PC-3 (cell line): ENCODE results near the gene YJEFN3. TPM values are rescaled to one million over a fixed set of nuclear protein-coding genes. Genes with fewer than 3 reads are reported as not detected.

Source experiments
- ATAC-seq: fragments of 200-7000 bp; cut with Tn5 transposase; 2 replicates; pipeline ENCODE4 v1.9.1; 2020; ENCODE audit warnings: mild to moderate bottlenecking, moderate library complexity
- BruUV-seq: library from RNA; stranded (reverse); fragments of 400-500 nt; replicated peaks from 2 replicates; lab custom pipeline; 2021; lab: Mats Ljungman, UMichigan
- CTCF ChIA-PET: fragments of 300-600 bp; sonication (Branson Sonifier 250); formaldehyde crosslinking; loops from one replicate; lab custom pipeline; 2022; ENCODE audit warnings: antibody characterized with exemption; lab: Charles Lee
- POLR2A ChIA-PET: fragments of 300-600 bp; sonication (Branson Sonifier 250); formaldehyde crosslinking; loops from one replicate; lab custom pipeline; 2022; ENCODE audit warnings: antibody characterized with exemption; ENCODE audit not compliant: unreplicated experiment; lab: Charles Lee
- DNase-seq: peaks from one replicate; pipeline ENCODE4 v3.0.0-alpha.2; 2015
- H2AFZ ChIP-seq: fragments of 300-600 bp; sonication (generic); 2 replicates; pipeline ENCODE4 v1.6.0; 2016; ENCODE audit warnings: antibody characterized with exemption, low read length
- H3F3A ChIP-seq: fragments of 300-600 bp; sonication (generic); one replicate; pipeline ENCODE4 v1.6.0; 2017; ENCODE audit warnings: antibody characterized with exemption, low read length, control low read depth, mild to moderate bottlenecking; ENCODE audit not compliant: unreplicated experiment
- H3K27ac ChIP-seq: fragments of 300-600 bp; sonication (generic); 2 replicates; pipeline ENCODE4 v1.5.1; 2016; ENCODE audit warnings: mild to moderate bottlenecking, low read length
- H3K27me3 ChIP-seq: fragments of 300-600 bp; sonication (generic); 2 replicates; pipeline ENCODE4 v1.6.1; 2016; ENCODE audit warnings: low read length, mixed read lengths
- H3K36me3 ChIP-seq: fragments of 300-600 bp; sonication (generic); 2 replicates; pipeline ENCODE4 v1.6.1; 2016; ENCODE audit warnings: low read depth, mixed run types, low read length, mixed read lengths
- H3K4me1 ChIP-seq: fragments of 300-600 bp; sonication (generic); 2 replicates; pipeline ENCODE4 v1.5.1; 2016; ENCODE audit warnings: low read length; ENCODE audit not compliant: insufficient read depth
- H3K4me2 ChIP-seq: fragments of 300-600 bp; sonication (generic); 2 replicates; pipeline ENCODE4 v1.6.0; 2016; ENCODE audit warnings: low read length
- H3K4me3 ChIP-seq: fragments of 300-600 bp; sonication (generic); 2 replicates; pipeline ENCODE4 v1.5.1; 2016; ENCODE audit warnings: mild to moderate bottlenecking, low read length, mixed read lengths
- H3K79me2 ChIP-seq: fragments of 300-600 bp; sonication (generic); 2 replicates; pipeline ENCODE4 v1.6.1; 2017; ENCODE audit warnings: low read length, mixed read lengths
- H3K9ac ChIP-seq: fragments of 300-600 bp; sonication (generic); 2 replicates; pipeline ENCODE4 v1.6.0; 2016; ENCODE audit warnings: mild to moderate bottlenecking, low read length
- H3K9me2 ChIP-seq: fragments of 300-600 bp; sonication (generic); replicated peaks from 2 replicates; pipeline ENCODE4 v1.6.1; 2016; ENCODE audit warnings: mixed run types, low read length, mixed read lengths
- H3K9me3 ChIP-seq: fragments of 300-600 bp; sonication (generic); 2 replicates; pipeline ENCODE4 v1.6.1; 2016; ENCODE audit warnings: low read length, mixed read lengths
- H4K20me1 ChIP-seq: fragments of 300-600 bp; sonication (generic); 2 replicates; pipeline ENCODE4 v1.6.1; 2016; ENCODE audit warnings: low read length, mixed read lengths
- EZH2 ChIP-seq: fragments of 300-600 bp; sonication (generic); IDR thresholded peaks from one replicate; pipeline ENCODE4 v1.6.1; 2017; ENCODE audit warnings: antibody characterized with exemption, mild to moderate bottlenecking, low read length; ENCODE audit not compliant: unreplicated experiment
- EZH2phosphoT487 ChIP-seq: fragments of 300-600 bp; sonication (generic); IDR thresholded peaks from 2 replicates; pipeline ENCODE4 v1.6.1; 2018; ENCODE audit warnings: mild to moderate bottlenecking, antibody characterized with exemption, low read length, borderline replicate concordance
- intact Hi-C: fragments of 100-400 bp; cut with micrococcal nuclease; formaldehyde crosslinking; loops from 2 replicates; pipeline ENCODE4 v1.9.0; 2023
- total RNA-seq: library from RNA; depleted of rRNA; stranded (reverse); fragments of >200 nt; gene quantifications from 2 replicates; pipeline ENCODE4 v1.2.3, GENCODE V29; 2014
- TF ChIP-seq, protein P1 (sequence below): fragments of 300-600 bp; sonication (generic); conservative IDR thresholded peaks from 2 replicates; pipeline ENCODE4 v1.5.1; 2017; ENCODE audit warnings: antibody characterized with exemption, low read depth, mild to moderate bottlenecking, low read length

Gene YJEFN3
- total RNA-seq, 1 experiment from 2014 or later: 8.1 TPM

DNA sequence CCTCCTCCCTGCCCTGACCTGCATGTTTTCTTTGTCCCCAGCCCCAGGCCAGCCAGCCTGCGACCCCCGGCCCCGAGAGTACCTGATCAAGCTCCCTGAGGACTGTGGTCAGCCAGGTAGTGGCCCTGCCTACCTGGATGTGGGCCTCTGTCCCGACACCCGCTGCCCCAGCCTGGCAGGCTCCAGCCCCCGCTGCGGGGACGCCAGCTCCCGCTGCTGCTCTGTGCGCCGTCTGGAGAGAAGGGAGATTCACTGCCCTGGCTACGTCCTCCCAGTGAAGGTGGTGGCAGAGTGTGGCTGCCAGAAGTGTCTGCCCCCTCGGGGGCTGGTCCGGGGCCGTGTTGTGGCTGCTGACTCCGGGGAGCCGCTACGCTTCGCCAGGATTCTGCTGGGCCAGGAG, 14.9 kb downstream of the YJEFN3 start:
- no peaks in the 10 kb centered on the region for H3K36me3 ChIP-seq
- H2AFZ ChIP-seq: no peak overlapping the region
- ChIA-PET CTCF (interaction anchor here (0.5 kb wide), 1 partner anchor 70 kb away, joined by 5 read pairs; no protein-coding TSS in a partner anchor), POLR2A (no interaction called here)
- no peaks in the 10 kb centered on the region for H3F3A ChIP-seq
- no peaks in the 10 kb centered on the region for H3K9me3 ChIP-seq
- no peak overlapping the region for H3K4me3 ChIP-seq
- TF ChIP-seq EZH2: no peak
- TF ChIP-seq EZH2phosphoT487: no peak
- TF ChIP-seq, protein P1, sequence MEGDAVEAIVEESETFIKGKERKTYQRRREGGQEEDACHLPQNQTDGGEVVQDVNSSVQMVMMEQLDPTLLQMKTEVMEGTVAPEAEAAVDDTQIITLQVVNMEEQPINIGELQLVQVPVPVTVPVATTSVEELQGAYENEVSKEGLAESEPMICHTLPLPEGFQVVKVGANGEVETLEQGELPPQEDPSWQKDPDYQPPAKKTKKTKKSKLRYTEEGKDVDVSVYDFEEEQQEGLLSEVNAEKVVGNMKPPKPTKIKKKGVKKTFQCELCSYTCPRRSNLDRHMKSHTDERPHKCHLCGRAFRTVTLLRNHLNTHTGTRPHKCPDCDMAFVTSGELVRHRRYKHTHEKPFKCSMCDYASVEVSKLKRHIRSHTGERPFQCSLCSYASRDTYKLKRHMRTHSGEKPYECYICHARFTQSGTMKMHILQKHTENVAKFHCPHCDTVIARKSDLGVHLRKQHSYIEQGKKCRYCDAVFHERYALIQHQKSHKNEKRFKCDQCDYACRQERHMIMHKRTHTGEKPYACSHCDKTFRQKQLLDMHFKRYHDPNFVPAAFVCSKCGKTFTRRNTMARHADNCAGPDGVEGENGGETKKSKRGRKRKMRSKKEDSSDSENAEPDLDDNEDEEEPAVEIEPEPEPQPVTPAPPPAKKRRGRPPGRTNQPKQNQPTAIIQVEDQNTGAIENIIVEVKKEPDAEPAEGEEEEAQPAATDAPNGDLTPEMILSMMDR: no peak
- no peak overlapping the region for H3K4me2 ChIP-seq
- H3K9me2 ChIP-seq: no peaks in the 10 kb centered on the region
- H3K79me2 ChIP-seq: no peaks in the 10 kb centered on the region
- H3K9ac ChIP-seq: no peak overlapping the region
- no peak overlapping the region for H3K27ac ChIP-seq
- no peaks in the 10 kb centered on the region for H4K20me1 ChIP-seq
- ATAC-seq (no peak), DNase-seq (no peak)
- BruUV-seq: no TSS peak
- intact Hi-C loops: no loop called here
- peaks cover 5% of the 10 kb centered on the region; the same call in 1 of the 2 replicates for H3K4me1 ChIP-seq
- no peaks in the 10 kb centered on the region for H3K27me3 ChIP-seq

DNA sequence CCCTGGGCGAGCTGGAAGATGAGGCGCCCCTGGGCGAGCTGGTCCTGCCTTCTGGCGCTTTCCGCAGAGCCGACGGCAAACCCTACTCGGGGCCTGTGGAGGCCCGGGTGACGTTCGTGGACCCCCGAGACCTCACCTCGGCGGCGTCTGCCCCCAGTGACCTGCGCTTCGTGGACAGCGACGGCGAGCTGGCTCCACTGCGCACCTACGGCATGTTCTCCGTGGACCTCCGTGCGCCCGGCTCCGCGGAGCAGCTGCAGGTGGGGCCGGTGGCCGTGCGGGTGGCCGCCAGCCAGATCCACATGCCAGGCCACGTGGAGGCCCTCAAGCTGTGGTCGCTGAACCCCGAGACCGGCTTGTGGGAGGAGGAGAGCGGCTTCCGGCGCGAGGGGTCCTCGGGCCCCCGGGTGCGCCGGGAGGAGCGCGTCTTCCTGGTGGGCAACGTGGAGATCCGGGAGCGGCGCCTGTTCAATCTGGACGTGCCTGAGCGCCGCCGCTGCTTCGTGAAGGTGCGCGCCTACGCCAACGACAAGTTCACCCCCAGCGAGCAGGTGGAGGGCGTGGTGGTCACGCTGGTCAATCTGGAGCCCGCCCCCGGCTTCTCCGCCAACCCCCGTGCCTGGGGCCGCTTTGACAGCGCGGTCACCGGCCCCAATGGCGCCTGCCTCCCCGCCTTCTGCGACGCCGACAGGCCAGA, 15.7 kb downstream of the YJEFN3 start:
- POLR2A ChIA-PET: no interaction called here

More for the DNA sequence above, 15.7 kb downstream of the YJEFN3 start:
- peaks cover 5% of the 10 kb centered on the region; the same call in 1 of the 2 replicates for H3K4me1 ChIP-seq
- BruUV-seq: no TSS peak
- no peak overlapping the region for H3K9ac ChIP-seq
- CTCF ChIA-PET: no interaction called here
- no peaks in the 10 kb centered on the region for H3K27me3 ChIP-seq
- H3K27ac ChIP-seq: no peak overlapping the region
- H4K20me1 ChIP-seq: no peaks in the 10 kb centered on the region
- no peak overlapping the region for H3K4me3 ChIP-seq
- TF ChIP-seq EZH2phosphoT487: no peak
- TF ChIP-seq EZH2: no peak
- TF ChIP-seq, protein P1: no peak
- no peaks in the 10 kb centered on the region for H3K9me2 ChIP-seq
- intact Hi-C loops: no loop called here
- no peak for DNase-seq
- H3K4me2 ChIP-seq: no peak overlapping the region
- H3K36me3 ChIP-seq: no peaks in the 10 kb centered on the region
- no peaks in the 10 kb centered on the region for H3K79me2 ChIP-seq
- no peak for ATAC-seq
- H2AFZ ChIP-seq: no peak overlapping the region
- no peaks in the 10 kb centered on the region for H3F3A ChIP-seq
- no peaks in the 10 kb centered on the region for H3K9me3 ChIP-seq
